Suprapubic skin (tissue), 3 donors: Measurements from ENCODE around the gene MAST4.

Experiments
- CTCF ChIP-seq, 2 donors: fragments of 200-600 bp in 1 of 2; fragments of 450-650 bp in 1 of 2; sonication (generic) in 1 of 2; IDR thresholded peaks; one replicate each; pipeline ENCODE4 v1.5.1; 2016 to 2019; ENCODE audit warnings: antibody characterized with exemption in 2 of 2, mild to moderate bottlenecking in 1 of 2, moderate library complexity in 1 of 2
- EP300 ChIP-seq: sonication (generic); formaldehyde crosslinking; IDR thresholded peaks from one replicate; pipeline ENCODE4 v1.6.1; 2017; ENCODE audit warnings: antibody characterized with exemption
- POLR2A ChIP-seq, 2 donors: fragments of 450-650 bp; IDR thresholded peaks; one replicate each; pipeline ENCODE4 v1.6.1; 2017; ENCODE audit warnings: antibody characterized with exemption in 2 of 2, mild to moderate bottlenecking in 2 of 2, moderate library complexity in 2 of 2

GRCh38 chr5:67189079-67189354 lies 592.8 kb downstream of the MAST4 start:
- TF ChIP-seq CTCF (IDR thresholded peaks at IDR 0.05) (no peak), EP300 (no peak), POLR2A (IDR thresholded peaks at IDR 0.05) (no peak)
